ENCODE results near the gene PTRHD1. TPM values are rescaled to one million over a fixed set of nuclear protein-coding genes. Genes with fewer than 3 reads are reported as not detected.

PTRHD1 gene
- total and polyA plus RNA-seq, 10 of the 15 experiments (the other 5 are each of a cell fraction or from before 2014, with no cell fraction given), result 15.9 to 64.2 (median 45.0) TPM

GRCh38 chr2:24840164-24840869 lies 47.1 kb upstream of the PTRHD1 start:
- 80% methylated on average over 17 of the region's 17 CpGs for WGBS (ENCODE audit: insufficient coverage, insufficient replicate concordance, low lambda C conversion rate, missing lambda C conversion rate)
- RAD21 ChIA-PET (ENCODE audit: unreplicated experiment), result no interaction called here

More at GRCh38 chr2:24840164-24840869, 47.1 kb upstream of the PTRHD1 start:
- no peak overlapping the region for H3K27ac ChIP-seq (ENCODE audit: control insufficient read depth, insufficient read depth)
- H3K4me1 ChIP-seq (ENCODE audit: control insufficient read depth, insufficient read depth, low read length), result no peaks in the 10 kb centered on the region
- H3K9me3 ChIP-seq (replicated peaks; ENCODE audit: control insufficient read depth, insufficient read depth, low read length), result no peaks in the 10 kb centered on the region
- no peak for DNase-seq (ENCODE audit: low read depth, low spot score)
- H2AFZ ChIP-seq (ENCODE audit: control insufficient read depth, low read depth, low read length), result no peak overlapping the region
- H3K9ac ChIP-seq (ENCODE audit: control insufficient read depth, insufficient read depth, low read length), result no peak overlapping the region
- CTCF ChIA-PET, result no interaction called here
- TF ChIP-seq, protein P1, sequence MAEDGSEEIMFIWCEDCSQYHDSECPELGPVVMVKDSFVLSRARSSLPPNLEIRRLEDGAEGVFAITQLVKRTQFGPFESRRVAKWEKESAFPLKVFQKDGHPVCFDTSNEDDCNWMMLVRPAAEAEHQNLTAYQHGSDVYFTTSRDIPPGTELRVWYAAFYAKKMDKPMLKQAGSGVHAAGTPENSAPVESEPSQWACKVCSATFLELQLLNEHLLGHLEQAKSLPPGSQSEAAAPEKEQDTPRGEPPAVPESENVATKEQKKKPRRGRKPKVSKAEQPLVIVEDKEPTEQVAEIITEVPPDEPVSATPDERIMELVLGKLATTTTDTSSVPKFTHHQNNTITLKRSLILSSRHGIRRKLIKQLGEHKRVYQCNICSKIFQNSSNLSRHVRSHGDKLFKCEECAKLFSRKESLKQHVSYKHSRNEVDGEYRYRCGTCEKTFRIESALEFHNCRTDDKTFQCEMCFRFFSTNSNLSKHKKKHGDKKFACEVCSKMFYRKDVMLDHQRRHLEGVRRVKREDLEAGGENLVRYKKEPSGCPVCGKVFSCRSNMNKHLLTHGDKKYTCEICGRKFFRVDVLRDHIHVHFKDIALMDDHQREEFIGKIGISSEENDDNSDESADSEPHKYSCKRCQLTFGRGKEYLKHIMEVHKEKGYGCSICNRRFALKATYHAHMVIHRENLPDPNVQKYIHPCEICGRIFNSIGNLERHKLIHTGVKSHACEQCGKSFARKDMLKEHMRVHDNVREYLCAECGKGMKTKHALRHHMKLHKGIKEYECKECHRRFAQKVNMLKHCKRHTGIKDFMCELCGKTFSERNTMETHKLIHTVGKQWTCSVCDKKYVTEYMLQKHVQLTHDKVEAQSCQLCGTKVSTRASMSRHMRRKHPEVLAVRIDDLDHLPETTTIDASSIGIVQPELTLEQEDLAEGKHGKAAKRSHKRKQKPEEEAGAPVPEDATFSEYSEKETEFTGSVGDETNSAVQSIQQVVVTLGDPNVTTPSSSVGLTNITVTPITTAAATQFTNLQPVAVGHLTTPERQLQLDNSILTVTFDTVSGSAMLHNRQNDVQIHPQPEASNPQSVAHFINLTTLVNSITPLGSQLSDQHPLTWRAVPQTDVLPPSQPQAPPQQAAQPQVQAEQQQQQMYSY (CRISPR knock-in tag; IDR thresholded peaks at IDR 0.05), result no peak
- no peak for TF ChIP-seq MYB (IDR thresholded peaks at IDR 0.05; ENCODE audit: borderline replicate concordance, low read depth, low read length)
- TF ChIP-seq SMAD1 (IDR thresholded peaks at IDR 0.05; ENCODE audit: low read depth, partially characterized antibody), result no peak
- TF ChIP-seq HDGF (IDR thresholded peaks at IDR 0.05), result no peak
- no peak for TF ChIP-seq BCLAF1 (IDR thresholded peaks at IDR 0.05)
- TF ChIP-seq RBBP5 (conservative IDR thresholded peaks at IDR 0.05), result no peak
- no peak for TF ChIP-seq KDM1A (IDR thresholded peaks at IDR 0.05; ENCODE audit: borderline replicate concordance)
- no peak for TF ChIP-seq NBN (IDR thresholded peaks at IDR 0.05)
- in situ Hi-C loops (cut with MboI) (no loop called here), intact Hi-C loops (cut with micrococcal nuclease; ENCODE audit: unreplicated experiment) (no loop called here)
- H3K27me3 ChIP-seq (replicated peaks in 1 of 2; ENCODE audit: control insufficient read depth in 2 of 2, insufficient read depth in 2 of 2, low read length in 1 of 2), result no peaks in the 10 kb centered on the region
- no peak overlapping the region for H3K4me2 ChIP-seq (ENCODE audit: control insufficient read depth, insufficient read depth)
- H3K79me2 ChIP-seq (ENCODE audit: control insufficient read depth, insufficient read depth, low read length), result no peaks in the 10 kb centered on the region
- ATAC-seq, result no peak
- H4K20me1 ChIP-seq (ENCODE audit: control insufficient read depth, insufficient read depth), result no peaks in the 10 kb centered on the region
- no peak overlapping the region for H3K4me3 ChIP-seq
- no peak for FAIRE-seq
- POLR2A ChIA-PET, result interaction anchor here (0.5 kb wide), 1 partner anchor 700 kb away, joined by 3 read pairs; no protein-coding TSS in a partner anchor
- peaks cover 6 to 25% of the 10 kb centered on the region in 2 experiments; a peak in 3 of 4 replicates for H3K36me3 ChIP-seq (ENCODE audit: control insufficient read depth in 2 of 2, insufficient read depth in 2 of 2, low read length in 1 of 2)
- no TSS peak for BruUV-seq (replicated peaks)
- SMC1A ChIA-PET (ENCODE audit: uncharacterized antibody, unreplicated experiment), result no interaction called here
